H9 (cell line): ENCODE results near the gene MRM2. TPM values are rescaled to one million over a fixed set of nuclear protein-coding genes. Genes with fewer than 3 reads are reported as not detected.

Experiments used
- DNase-seq: peaks from one replicate; pipeline ENCODE4 v3.0.0-alpha.2; 2017
- H2AFZ ChIP-seq: one replicate; pipeline ENCODE4 v1.6.1; 2013; ENCODE audit warnings: mild to moderate bottlenecking, low read length, control low read depth, moderate library complexity
- H2AK5ac ChIP-seq: 2 replicates; pipeline ENCODE4 v1.6.1; 2013; ENCODE audit warnings: low read length, control low read depth, mixed read lengths; ENCODE audit not compliant: insufficient read length
- H2BK120ac ChIP-seq: one replicate; pipeline ENCODE4 v1.6.1; 2013; ENCODE audit warnings: low read depth, mild to moderate bottlenecking, low read length, control low read depth, inconsistent platforms; ENCODE audit not compliant: poor library complexity, severe bottlenecking
- H2BK12ac ChIP-seq: 2 replicates; pipeline ENCODE4 v1.6.1; 2013; ENCODE audit warnings: low read length, control low read depth, mixed read lengths, low read depth; ENCODE audit not compliant: insufficient read length
- H2BK15ac ChIP-seq: 2 replicates; pipeline ENCODE4 v1.6.1; 2013; ENCODE audit warnings: low read depth, low read length, control low read depth
- H2BK20ac ChIP-seq: one replicate; pipeline ENCODE4 v1.6.1; 2013; ENCODE audit warnings: low read depth, mild to moderate bottlenecking, low read length, control low read depth, inconsistent platforms; ENCODE audit not compliant: poor library complexity, severe bottlenecking
- H2BK5ac ChIP-seq: 2 replicates; pipeline ENCODE4 v1.6.1; 2013; ENCODE audit warnings: low read length, control low read depth, mixed read lengths; ENCODE audit not compliant: insufficient read length
- H3K14ac ChIP-seq: 2 replicates; pipeline ENCODE4 v1.6.1; 2013; ENCODE audit warnings: low read length, control low read depth; ENCODE audit not compliant: insufficient read depth
- H3K18ac ChIP-seq: 2 replicates; pipeline ENCODE4 v1.6.1; 2013; ENCODE audit warnings: low read depth, mild to moderate bottlenecking, mixed read lengths, low read length, control low read depth; ENCODE audit not compliant: insufficient read length
- H3K23ac ChIP-seq: 2 replicates; pipeline ENCODE4 v1.6.1; 2013; ENCODE audit warnings: low read length, control low read depth, mixed read lengths, low read depth; ENCODE audit not compliant: insufficient read length
- H3K23me2 ChIP-seq: 2 replicates; pipeline ENCODE4 v1.6.1; 2013; ENCODE audit warnings: low read depth, mild to moderate bottlenecking, mixed read lengths, low read length, control low read depth; ENCODE audit not compliant: insufficient read length, poor library complexity, severe bottlenecking
- H3K27ac ChIP-seq: 2 replicates; pipeline ENCODE4 v1.5.1; 2013; ENCODE audit warnings: low read length, control low read depth, mixed read lengths, low read depth; ENCODE audit not compliant: insufficient read length
- H3K27me3 ChIP-seq: 2 replicates; pipeline ENCODE4 v1.6.1; 2013; ENCODE audit warnings: low read length, control low read depth, inconsistent platforms; ENCODE audit not compliant: insufficient read depth
- H3K4ac ChIP-seq: 2 replicates; pipeline ENCODE4 v1.6.1; 2013; ENCODE audit warnings: low read depth, mild to moderate bottlenecking, control low read depth, inconsistent platforms, low read length, moderate library complexity
- H3K4me1 ChIP-seq: 2 replicates; pipeline ENCODE4 v1.6.1; 2013; ENCODE audit warnings: low read length, control low read depth, inconsistent platforms; ENCODE audit not compliant: insufficient read depth
- H3K4me2 ChIP-seq: 2 replicates; pipeline ENCODE4 v1.6.1; 2013; ENCODE audit warnings: low read length, control low read depth, mixed read lengths; ENCODE audit not compliant: insufficient read length, insufficient read depth
- H3K56ac ChIP-seq: 2 replicates; pipeline ENCODE4 v1.6.1; 2013; ENCODE audit warnings: low read depth, mild to moderate bottlenecking, mixed read lengths, low read length, control low read depth; ENCODE audit not compliant: insufficient read length
- H3K79me1 ChIP-seq: 2 replicates; pipeline ENCODE4 v1.6.1; 2013; ENCODE audit warnings: low read depth, mild to moderate bottlenecking, moderate library complexity, low read length, control low read depth, inconsistent platforms; ENCODE audit not compliant: insufficient read depth, poor library complexity, severe bottlenecking
- H3K79me2 ChIP-seq: 2 replicates; pipeline ENCODE4 v1.6.1; 2013; ENCODE audit warnings: low read length, control low read depth, inconsistent platforms; ENCODE audit not compliant: insufficient read depth
- H3K9ac ChIP-seq: 2 replicates; pipeline ENCODE4 v1.6.1; 2013; ENCODE audit warnings: low read length, control low read depth, mixed read lengths; ENCODE audit not compliant: insufficient read length; ENCODE audit errors: extremely low read depth
- H3K9me3 ChIP-seq: one replicate; pipeline ENCODE4 v1.6.1; 2013; ENCODE audit warnings: low read depth, low read length, inconsistent platforms; ENCODE audit not compliant: control insufficient read depth
- H3T11ph ChIP-seq: one replicate; pipeline ENCODE4 v1.6.1; 2013; ENCODE audit warnings: mild to moderate bottlenecking, low read length, control low read depth, inconsistent platforms
- H4K20me1 ChIP-seq: one replicate; pipeline ENCODE4 v1.6.1; 2013; ENCODE audit not compliant: control insufficient read depth, insufficient read length, insufficient read depth
- H4K5ac ChIP-seq: 2 replicates; pipeline ENCODE4 v1.6.1; 2013; ENCODE audit warnings: low read depth, mild to moderate bottlenecking, mixed read lengths, low read length, control low read depth; ENCODE audit not compliant: insufficient read length
- H4K8ac ChIP-seq: replicated peaks from 2 replicates; pipeline ENCODE4 v1.6.1; 2013; ENCODE audit warnings: low read length, control low read depth, mixed read lengths, low read depth; ENCODE audit not compliant: insufficient read length
- H4K91ac ChIP-seq: 2 replicates; pipeline ENCODE4 v1.6.1; 2013; ENCODE audit warnings: low read depth, mild to moderate bottlenecking, moderate library complexity, mixed read lengths, low read length, control low read depth; ENCODE audit not compliant: insufficient read length
- H3K27ac Mint-ChIP-seq, 3 experiments: 2 replicates in 2 of 3; 3 replicates in 1 of 3; pipeline ENCODE4 v1.8.0; 2020 to 2021; ENCODE audit warnings: mixed read lengths in 3 of 3, mild to moderate bottlenecking in 1 of 3, moderate library complexity in 1 of 3
- H3K27me3 Mint-ChIP-seq: 2 replicates; pipeline ENCODE4 v1.8.0; 2021; ENCODE audit warnings: low read depth, mild to moderate bottlenecking, moderate library complexity, mixed read lengths
- H3K36me3 Mint-ChIP-seq, 3 experiments: 2 replicates in 2 of 3; 3 replicates in 1 of 3; pipeline ENCODE4 v1.8.0; 2020 to 2021; ENCODE audit warnings: low read depth in 3 of 3, mixed read lengths in 3 of 3; ENCODE audit not compliant: insufficient read depth in 1 of 3
- H3K4me1 Mint-ChIP-seq, 2 experiments: 2 replicates each; pipeline ENCODE4 v1.8.0; 2020; ENCODE audit warnings: mixed read lengths in 2 of 2
- H3K4me3 Mint-ChIP-seq, 2 experiments: 2 replicates in 1 of 2; 3 replicates in 1 of 2; pipeline ENCODE4 v1.8.0; 2020 to 2021; ENCODE audit warnings: mild to moderate bottlenecking in 2 of 2, mixed read lengths in 2 of 2, moderate library complexity in 1 of 2
- H3K9me3 Mint-ChIP-seq, 2 experiments: 2 replicates in 1 of 2; 3 replicates in 1 of 2; pipeline ENCODE4 v1.8.0; 2020; ENCODE audit warnings: mild to moderate bottlenecking in 2 of 2, mixed read lengths in 2 of 2, moderate library complexity in 1 of 2
- WGBS: extraction: QIAGEN DNeasy Blood & Tissue Kit; methylation state at CpG from one replicate; pipeline ENCODE4 v1.1.7; 2013; ENCODE audit warnings: missing lambda C conversion rate, low lambda C conversion rate, mixed read lengths; ENCODE audit not compliant: insufficient read length; ENCODE audit errors: extremely low coverage; 5-methylcytosine and 5-hydroxymethylcytosine counted together
- total RNA-seq: library from RNA; stranded (reverse); gene quantifications from 2 replicates; pipeline ENCODE4 v1.2.1, GENCODE V29; 2021
- TF ChIP-seq, protein P1 (sequence below): fragments of 200-600 bp; sonication (generic); conservative IDR thresholded peaks from 3 replicates; pipeline ENCODE4 v1.8.0; 2021; ENCODE audit warnings: antibody characterized with exemption, mild to moderate bottlenecking

Gene MRM2
- total RNA-seq, 1 experiment from 2014 or later, result 59.0 TPM

DNA sequence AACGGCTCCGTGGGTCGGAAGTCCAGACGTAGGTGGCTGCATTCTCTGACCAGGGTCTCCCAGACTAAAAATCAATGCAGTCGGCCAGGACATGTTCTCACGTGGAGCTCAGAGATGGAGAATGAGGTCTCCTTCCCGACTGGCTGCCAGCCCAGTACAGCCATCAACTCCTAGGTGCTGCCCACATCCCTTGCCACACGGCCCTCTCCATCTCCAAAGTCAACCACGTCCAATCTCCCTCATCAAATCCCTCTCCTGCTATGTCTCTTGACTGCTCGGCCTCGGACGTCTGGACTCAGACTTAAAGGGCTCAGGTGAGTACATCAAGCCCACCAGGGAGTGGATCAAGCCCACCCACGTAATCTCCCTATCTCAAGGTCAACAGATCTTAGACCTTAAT lies 16.2 kb downstream of the MRM2 start:
- Histone ChIP-seq H4K20me1 (no peaks in the 10 kb centered on the region), H2AFZ (no peak overlapping the region), H3T11ph (no peak overlapping the region), H3K4me1 (no peaks in the 10 kb centered on the region), H4K5ac (no peak overlapping the region), H3K14ac (no peak overlapping the region), H3K79me2 (peaks cover 3% of the 10 kb centered on the region; the same call in 1 of the 2 replicates), H2BK120ac (no peak overlapping the region), H2BK5ac (no peak overlapping the region), H2BK20ac (no peak overlapping the region), H3K27me3 (no peaks in the 10 kb centered on the region), H3K56ac (no peak overlapping the region), H3K23ac (no peak overlapping the region), H3K18ac (no peak overlapping the region), H2BK15ac (no peak overlapping the region), H4K8ac (no peak overlapping the region), H3K23me2 (no peaks in the 10 kb centered on the region), H3K4ac (no peak overlapping the region), H3K27ac (no peak overlapping the region), H2BK12ac (no peak overlapping the region), H3K79me1 (peaks cover 14% of the 10 kb centered on the region), H3K9me3 (no peaks in the 10 kb centered on the region), H3K4me2 (no peak overlapping the region), H4K91ac (no peak overlapping the region), H3K9ac (no peak overlapping the region), H2AK5ac (no peak overlapping the region)
- no peaks in the 10 kb centered on the region for H3K27me3 Mint-ChIP-seq
- no peak overlapping the region for H3K4me3 Mint-ChIP-seq
- H3K36me3 Mint-ChIP-seq, result peaks cover 34 to 78% (median 76%) of the 10 kb centered on the region in 3 experiments; a peak in 6 of 7 replicates
- DNase-seq, result no peak
- no CpG with 5 or more reads among the region's 13 CpGs for WGBS
- H3K9me3 Mint-ChIP-seq, result no peaks in the 10 kb centered on the region
- H3K27ac Mint-ChIP-seq, result peak overlapping the region in 1 of 3 experiments; percentile 76; a peak in 1 of 7 replicates
- TF ChIP-seq, protein P1, sequence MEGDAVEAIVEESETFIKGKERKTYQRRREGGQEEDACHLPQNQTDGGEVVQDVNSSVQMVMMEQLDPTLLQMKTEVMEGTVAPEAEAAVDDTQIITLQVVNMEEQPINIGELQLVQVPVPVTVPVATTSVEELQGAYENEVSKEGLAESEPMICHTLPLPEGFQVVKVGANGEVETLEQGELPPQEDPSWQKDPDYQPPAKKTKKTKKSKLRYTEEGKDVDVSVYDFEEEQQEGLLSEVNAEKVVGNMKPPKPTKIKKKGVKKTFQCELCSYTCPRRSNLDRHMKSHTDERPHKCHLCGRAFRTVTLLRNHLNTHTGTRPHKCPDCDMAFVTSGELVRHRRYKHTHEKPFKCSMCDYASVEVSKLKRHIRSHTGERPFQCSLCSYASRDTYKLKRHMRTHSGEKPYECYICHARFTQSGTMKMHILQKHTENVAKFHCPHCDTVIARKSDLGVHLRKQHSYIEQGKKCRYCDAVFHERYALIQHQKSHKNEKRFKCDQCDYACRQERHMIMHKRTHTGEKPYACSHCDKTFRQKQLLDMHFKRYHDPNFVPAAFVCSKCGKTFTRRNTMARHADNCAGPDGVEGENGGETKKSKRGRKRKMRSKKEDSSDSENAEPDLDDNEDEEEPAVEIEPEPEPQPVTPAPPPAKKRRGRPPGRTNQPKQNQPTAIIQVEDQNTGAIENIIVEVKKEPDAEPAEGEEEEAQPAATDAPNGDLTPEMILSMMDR, result no peak
- H3K4me1 Mint-ChIP-seq, result no peaks in the 10 kb centered on the region
